HepG2 (cell line): ENCODE data around the gene MLXIPL. TPM values are rescaled to one million over a fixed set of nuclear protein-coding genes. Genes with fewer than 3 reads are reported as not detected.
A peak's percentile ranks its signal among the peaks of the same experiment; 100 is the strongest.

ENCODE experiments used
- ATRX ChIP-seq: sonication (generic); formaldehyde crosslinking; IDR thresholded peaks from 2 replicates; pipeline ENCODE4 v1.4.0; 2020; ENCODE audit warnings: missing genetic modification reagents, borderline replicate concordance
- HES4 ChIP-seq: sonication (generic); formaldehyde crosslinking; IDR thresholded peaks from 2 replicates; pipeline ENCODE4 v1.9.0; 2021; ENCODE audit warnings: mild to moderate bottlenecking, missing genetic modification reagents, borderline replicate concordance
- KLF11 ChIP-seq: IDR thresholded peaks from 2 replicates; pipeline ENCODE4 v1.6.1; 2016; ENCODE audit warnings: missing compliant biosample characterization
- NFYC ChIP-seq: IDR thresholded peaks from 2 replicates; pipeline ENCODE4 v1.6.1; 2016; ENCODE audit warnings: missing genetic modification reagents, missing compliant biosample characterization
- NR2F2 ChIP-seq: IDR thresholded peaks from 2 replicates; pipeline ENCODE4 v1.6.1; 2012; ENCODE audit warnings: low read depth, inconsistent platforms, borderline replicate concordance
- POLR2AphosphoS2 ChIP-seq: IDR thresholded peaks from 2 replicates; pipeline ENCODE4 v1.6.1; 2011; ENCODE audit warnings: low read depth, low read length, improper control_type of control experiment
- SIN3B ChIP-seq: fragments of 150-350 bp; IDR thresholded peaks from 2 replicates; pipeline ENCODE4 v1.6.1; 2014; ENCODE audit warnings: low read length
- SMARCE1 ChIP-seq: fragments of 450-650 bp; IDR thresholded peaks from 2 replicates; pipeline ENCODE4 v1.6.1; 2017; ENCODE audit warnings: borderline replicate concordance
- SOX5 ChIP-seq: IDR thresholded peaks from 2 replicates; pipeline ENCODE4 v1.6.1; 2016; ENCODE audit warnings: borderline replicate concordance
- TMF1 ChIP-seq: sonication (generic); formaldehyde crosslinking; IDR thresholded peaks from 2 replicates; pipeline ENCODE4 v1.8.1; 2022; ENCODE audit warnings: low read depth, missing genetic modification reagents
- ZBTB8A ChIP-seq: sonication (generic); formaldehyde crosslinking; IDR thresholded peaks from 2 replicates; pipeline ENCODE4 v1.4.0; 2020; ENCODE audit warnings: mild to moderate bottlenecking, low read depth, missing genetic modification reagents, borderline replicate concordance
- ZNF335 ChIP-seq: sonication (generic); formaldehyde crosslinking; IDR thresholded peaks from 2 replicates; pipeline ENCODE4 v1.4.0; 2020; ENCODE audit warnings: missing genetic modification reagents
- ZNF430 ChIP-seq: sonication (generic); formaldehyde crosslinking; IDR thresholded peaks from 2 replicates; pipeline ENCODE4 v1.9.0; 2021; ENCODE audit warnings: mild to moderate bottlenecking, missing genetic modification reagents
- ZNF552 ChIP-seq: sonication (generic); formaldehyde crosslinking; IDR thresholded peaks from 2 replicates; pipeline ENCODE4 v1.9.0; 2022; ENCODE audit warnings: missing genetic modification reagents, mild to moderate bottlenecking, borderline replicate concordance
- polyA plus RNA-seq, 8 experiments: library from polyadenylated mRNA; depleted of rRNA in 3 of 8; stranded (reverse) in 7 of 8; unstranded in 1 of 8; fragments of >200 nt; fragmentation: Illumina TruSeq in 4 of 8; extraction: Trizol in 4 of 8; gene quantifications; 2 replicates each; pipeline versions ENCODE4 v1.2.1 to v1.2.3, GENCODE V29; 2011 to 2016; ENCODE audit warnings: low read depth in 4 of 8, missing spikeins in 1 of 8, mixed read lengths in 1 of 8; ENCODE audit not compliant: insufficient read depth in 1 of 8
- total RNA-seq, 5 experiments: library from RNA; depleted of rRNA; stranded (reverse); fragments of >200 nt; fragmentation: Illumina TruSeq; extraction: Trizol; gene quantifications; 2 replicates each; pipeline ENCODE4 v1.2.3, GENCODE V29; 2016; ENCODE audit warnings: low read depth in 1 of 5
- TF ChIP-seq, protein P1 (sequence below): IDR thresholded peaks from 2 replicates; pipeline ENCODE4 v1.6.1; 2016; ENCODE audit warnings: missing compliant biosample characterization, missing genetic modification reagents, borderline replicate concordance
- TF ChIP-seq, protein P2 (sequence below): sonication (generic); formaldehyde crosslinking; IDR thresholded peaks from 2 replicates; pipeline ENCODE4 v1.4.0; 2020; ENCODE audit warnings: low read depth, missing genetic modification reagents
- TF ChIP-seq, protein P3 (sequence below): sonication (generic); formaldehyde crosslinking; IDR thresholded peaks from 2 replicates; pipeline ENCODE4 v1.8.1; 2023; ENCODE audit warnings: missing genetic modification reagents, inconsistent platforms, borderline replicate concordance
- TF ChIP-seq, protein P4 (sequence below): sonication (generic); formaldehyde crosslinking; IDR thresholded peaks from 2 replicates; pipeline ENCODE4 v1.8.0; 2022; ENCODE audit warnings: mild to moderate bottlenecking, missing genetic modification reagents, moderate library complexity
- TF ChIP-seq, protein P5 (sequence below): sonication (generic); formaldehyde crosslinking; IDR thresholded peaks from 2 replicates; pipeline ENCODE4 v1.4.0; 2020; ENCODE audit warnings: missing genetic modification reagents, borderline replicate concordance
- TF ChIP-seq, protein P6 (sequence below): sonication (generic); formaldehyde crosslinking; IDR thresholded peaks from 2 replicates; pipeline ENCODE4 v1.5.0; 2020; ENCODE audit warnings: mild to moderate bottlenecking, missing genetic modification reagents

MLXIPL gene
- total and polyA plus RNA-seq, 2 of the 13 experiments (the other 11 are each of a cell fraction or from before 2014, with no cell fraction given) = 51.6 to 60.1 TPM

DNA sequence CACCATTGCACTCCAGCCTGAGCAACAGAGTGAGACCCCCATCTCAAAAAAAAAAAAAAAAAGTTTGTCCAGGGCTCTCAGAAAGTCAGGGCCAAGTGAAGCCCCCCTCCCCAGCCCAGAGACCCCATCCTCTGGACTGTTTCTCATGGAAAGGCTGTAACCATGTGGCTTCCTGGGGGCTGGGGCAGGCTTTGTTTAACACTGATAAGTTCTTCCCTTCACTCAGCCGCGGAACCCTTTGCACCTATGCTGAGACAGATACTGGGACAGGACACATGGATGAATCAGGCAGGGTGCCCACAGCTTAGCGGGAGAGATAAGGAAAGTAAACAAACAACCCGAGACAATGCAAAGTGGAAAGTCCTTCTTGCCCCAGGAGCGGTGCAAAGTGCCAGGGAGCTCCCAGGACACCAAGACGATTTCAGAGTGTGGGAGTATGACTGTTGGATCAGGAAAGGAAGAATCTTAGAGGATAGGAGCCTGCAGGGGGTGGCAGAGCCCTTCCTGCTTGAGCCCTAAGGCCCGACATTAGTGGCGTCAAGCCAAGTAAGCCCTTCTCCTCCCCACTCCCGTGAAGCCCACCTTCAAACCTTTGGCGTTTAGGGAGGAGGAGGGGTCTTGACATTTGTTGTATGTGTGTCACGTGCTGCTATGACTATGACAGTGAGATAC lies 11.6 kb downstream of the MLXIPL start (continued):
- TF ChIP-seq, protein P1, sequence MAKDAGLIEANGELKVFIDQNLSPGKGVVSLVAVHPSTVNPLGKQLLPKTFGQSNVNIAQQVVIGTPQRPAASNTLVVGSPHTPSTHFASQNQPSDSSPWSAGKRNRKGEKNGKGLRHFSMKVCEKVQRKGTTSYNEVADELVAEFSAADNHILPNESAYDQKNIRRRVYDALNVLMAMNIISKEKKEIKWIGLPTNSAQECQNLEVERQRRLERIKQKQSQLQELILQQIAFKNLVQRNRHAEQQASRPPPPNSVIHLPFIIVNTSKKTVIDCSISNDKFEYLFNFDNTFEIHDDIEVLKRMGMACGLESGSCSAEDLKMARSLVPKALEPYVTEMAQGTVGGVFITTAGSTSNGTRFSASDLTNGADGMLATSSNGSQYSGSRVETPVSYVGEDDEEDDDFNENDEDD (CRISPR knock-in tag) = peak; percentile 60
- peak; percentile 60; the same call in 1 of the 2 replicates for TF ChIP-seq POLR2AphosphoS2
- TF ChIP-seq ZNF430 (CRISPR knock-in tag) = peak; percentile 95
- TF ChIP-seq, protein P2, sequence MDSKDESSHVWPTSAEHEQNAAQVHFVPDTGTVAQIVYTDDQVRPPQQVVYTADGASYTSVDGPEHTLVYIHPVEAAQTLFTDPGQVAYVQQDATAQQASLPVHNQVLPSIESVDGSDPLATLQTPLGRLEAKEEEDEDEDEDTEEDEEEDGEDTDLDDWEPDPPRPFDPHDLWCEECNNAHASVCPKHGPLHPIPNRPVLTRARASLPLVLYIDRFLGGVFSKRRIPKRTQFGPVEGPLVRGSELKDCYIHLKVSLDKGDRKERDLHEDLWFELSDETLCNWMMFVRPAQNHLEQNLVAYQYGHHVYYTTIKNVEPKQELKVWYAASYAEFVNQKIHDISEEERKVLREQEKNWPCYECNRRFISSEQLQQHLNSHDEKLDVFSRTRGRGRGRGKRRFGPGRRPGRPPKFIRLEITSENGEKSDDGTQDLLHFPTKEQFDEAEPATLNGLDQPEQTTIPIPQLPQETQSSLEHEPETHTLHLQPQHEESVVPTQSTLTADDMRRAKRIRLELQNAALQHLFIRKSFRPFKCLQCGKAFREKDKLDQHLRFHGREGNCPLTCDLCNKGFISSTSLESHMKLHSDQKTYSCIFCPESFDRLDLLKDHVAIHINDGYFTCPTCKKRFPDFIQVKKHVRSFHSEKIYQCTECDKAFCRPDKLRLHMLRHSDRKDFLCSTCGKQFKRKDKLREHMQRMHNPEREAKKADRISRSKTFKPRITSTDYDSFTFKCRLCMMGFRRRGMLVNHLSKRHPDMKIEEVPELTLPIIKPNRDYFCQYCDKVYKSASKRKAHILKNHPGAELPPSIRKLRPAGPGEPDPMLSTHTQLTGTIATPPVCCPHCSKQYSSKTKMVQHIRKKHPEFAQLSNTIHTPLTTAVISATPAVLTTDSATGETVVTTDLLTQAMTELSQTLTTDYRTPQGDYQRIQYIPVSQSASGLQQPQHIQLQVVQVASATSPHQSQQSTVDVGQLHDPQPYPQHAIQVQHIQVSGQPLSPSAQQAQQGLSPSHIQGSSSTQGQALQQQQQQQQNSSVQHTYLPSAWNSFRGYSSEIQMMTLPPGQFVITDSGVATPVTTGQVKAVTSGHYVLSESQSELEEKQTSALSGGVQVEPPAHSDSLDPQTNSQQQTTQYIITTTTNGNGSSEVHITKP = peak; percentile 92
- TF ChIP-seq TMF1 (CRISPR knock-in tag) = peak; percentile 79; the same call in 1 of the 2 replicates
- TF ChIP-seq, protein P3, sequence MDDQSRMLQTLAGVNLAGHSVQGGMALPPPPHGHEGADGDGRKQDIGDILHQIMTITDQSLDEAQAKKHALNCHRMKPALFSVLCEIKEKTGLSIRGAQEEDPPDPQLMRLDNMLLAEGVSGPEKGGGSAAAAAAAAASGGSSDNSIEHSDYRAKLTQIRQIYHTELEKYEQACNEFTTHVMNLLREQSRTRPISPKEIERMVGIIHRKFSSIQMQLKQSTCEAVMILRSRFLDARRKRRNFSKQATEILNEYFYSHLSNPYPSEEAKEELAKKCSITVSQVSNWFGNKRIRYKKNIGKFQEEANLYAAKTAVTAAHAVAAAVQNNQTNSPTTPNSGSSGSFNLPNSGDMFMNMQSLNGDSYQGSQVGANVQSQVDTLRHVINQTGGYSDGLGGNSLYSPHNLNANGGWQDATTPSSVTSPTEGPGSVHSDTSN = no peak
- TF ChIP-seq NFYC = no peak
- TF ChIP-seq, protein P4, sequence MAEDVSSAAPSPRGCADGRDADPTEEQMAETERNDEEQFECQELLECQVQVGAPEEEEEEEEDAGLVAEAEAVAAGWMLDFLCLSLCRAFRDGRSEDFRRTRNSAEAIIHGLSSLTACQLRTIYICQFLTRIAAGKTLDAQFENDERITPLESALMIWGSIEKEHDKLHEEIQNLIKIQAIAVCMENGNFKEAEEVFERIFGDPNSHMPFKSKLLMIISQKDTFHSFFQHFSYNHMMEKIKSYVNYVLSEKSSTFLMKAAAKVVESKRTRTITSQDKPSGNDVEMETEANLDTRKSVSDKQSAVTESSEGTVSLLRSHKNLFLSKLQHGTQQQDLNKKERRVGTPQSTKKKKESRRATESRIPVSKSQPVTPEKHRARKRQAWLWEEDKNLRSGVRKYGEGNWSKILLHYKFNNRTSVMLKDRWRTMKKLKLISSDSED (CRISPR knock-in tag) = no peak
- no peak for TF ChIP-seq ZBTB8A
- TF ChIP-seq ATRX (CRISPR knock-in tag) = no peak
- 0 out of 2 replicates have a peak, but pooled peaks have one; percentile 45 for TF ChIP-seq KLF11 (CRISPR knock-in tag)
- TF ChIP-seq, protein P5, sequence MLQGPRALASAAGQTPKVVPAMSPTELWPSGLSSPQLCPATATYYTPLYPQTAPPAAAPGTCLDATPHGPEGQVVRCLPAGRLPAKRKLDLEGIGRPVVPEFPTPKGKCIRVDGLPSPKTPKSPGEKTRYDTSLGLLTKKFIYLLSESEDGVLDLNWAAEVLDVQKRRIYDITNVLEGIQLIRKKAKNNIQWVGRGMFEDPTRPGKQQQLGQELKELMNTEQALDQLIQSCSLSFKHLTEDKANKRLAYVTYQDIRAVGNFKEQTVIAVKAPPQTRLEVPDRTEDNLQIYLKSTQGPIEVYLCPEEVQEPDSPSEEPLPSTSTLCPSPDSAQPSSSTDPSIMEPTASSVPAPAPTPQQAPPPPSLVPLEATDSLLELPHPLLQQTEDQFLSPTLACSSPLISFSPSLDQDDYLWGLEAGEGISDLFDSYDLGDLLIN (CRISPR knock-in tag) = no peak
- no peak for TF ChIP-seq HES4
- no peak for TF ChIP-seq ZNF552 (CRISPR knock-in tag)
- no peak for TF ChIP-seq SMARCE1
- TF ChIP-seq NR2F2 = peak; percentile 84
- TF ChIP-seq, protein P6, sequence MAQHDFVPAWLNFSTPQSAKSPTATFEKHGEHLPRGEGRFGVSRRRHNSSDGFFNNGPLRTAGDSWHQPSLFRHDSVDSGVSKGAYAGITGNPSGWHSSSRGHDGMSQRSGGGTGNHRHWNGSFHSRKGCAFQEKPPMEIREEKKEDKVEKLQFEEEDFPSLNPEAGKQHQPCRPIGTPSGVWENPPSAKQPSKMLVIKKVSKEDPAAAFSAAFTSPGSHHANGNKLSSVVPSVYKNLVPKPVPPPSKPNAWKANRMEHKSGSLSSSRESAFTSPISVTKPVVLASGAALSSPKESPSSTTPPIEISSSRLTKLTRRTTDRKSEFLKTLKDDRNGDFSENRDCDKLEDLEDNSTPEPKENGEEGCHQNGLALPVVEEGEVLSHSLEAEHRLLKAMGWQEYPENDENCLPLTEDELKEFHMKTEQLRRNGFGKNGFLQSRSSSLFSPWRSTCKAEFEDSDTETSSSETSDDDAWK (CRISPR knock-in tag) = no peak
- TF ChIP-seq ZNF335 (CRISPR knock-in tag) = peak; percentile 75; the same call in 1 of the 2 replicates
- no peak for TF ChIP-seq SIN3B
- peak; percentile 99 for TF ChIP-seq SOX5 (CRISPR knock-in tag)
